Activated naive CD4-positive, alpha-beta T cell treated with anti-CD3 and anti-CD28 coated beads, Interleukin-2, amount 50 U/mL, for 72 hours (primary cell): ENCODE measurements around the gene HOXA7. TPM values are rescaled to one million over a fixed set of nuclear protein-coding genes. Genes with fewer than 3 reads are reported as not detected.

Experiments used
- ATAC-seq, 2 donors: fragments of 150-1000 bp; cut with Tn5 transposase; 2 replicates each; pipeline ENCODE4 v1.10.0; 2021; ENCODE audit warnings: mild to moderate bottlenecking in 2 of 2, moderate library complexity in 2 of 2
- DNase-seq, 2 donors: peaks; one replicate each; pipeline ENCODE4 v3.0.0; 2021 to 2022; ENCODE audit warnings: low spot score in 2 of 2
- H3K27ac Mint-ChIP-seq, 2 donors: one replicate each; pipeline ENCODE4 v1.8.0; 2022; ENCODE audit warnings: mild to moderate bottlenecking in 2 of 2, mixed read lengths in 2 of 2
- H3K36me3 Mint-ChIP-seq, 2 donors: one replicate each; pipeline ENCODE4 v1.8.0; 2022; ENCODE audit warnings: mixed read lengths in 2 of 2
- H3K9me3 Mint-ChIP-seq, 2 donors: one replicate each; pipeline ENCODE4 v1.8.0; 2022; ENCODE audit warnings: mixed read lengths in 2 of 2
- total RNA-seq, 2 donors: library from RNA; stranded (reverse); gene quantifications; one replicate each; pipeline ENCODE4 v1.2.3, GENCODE V29; 2022

The HOXA7 gene
- total RNA-seq, 2 donors from 2014 or later, result not detected

DNA sequence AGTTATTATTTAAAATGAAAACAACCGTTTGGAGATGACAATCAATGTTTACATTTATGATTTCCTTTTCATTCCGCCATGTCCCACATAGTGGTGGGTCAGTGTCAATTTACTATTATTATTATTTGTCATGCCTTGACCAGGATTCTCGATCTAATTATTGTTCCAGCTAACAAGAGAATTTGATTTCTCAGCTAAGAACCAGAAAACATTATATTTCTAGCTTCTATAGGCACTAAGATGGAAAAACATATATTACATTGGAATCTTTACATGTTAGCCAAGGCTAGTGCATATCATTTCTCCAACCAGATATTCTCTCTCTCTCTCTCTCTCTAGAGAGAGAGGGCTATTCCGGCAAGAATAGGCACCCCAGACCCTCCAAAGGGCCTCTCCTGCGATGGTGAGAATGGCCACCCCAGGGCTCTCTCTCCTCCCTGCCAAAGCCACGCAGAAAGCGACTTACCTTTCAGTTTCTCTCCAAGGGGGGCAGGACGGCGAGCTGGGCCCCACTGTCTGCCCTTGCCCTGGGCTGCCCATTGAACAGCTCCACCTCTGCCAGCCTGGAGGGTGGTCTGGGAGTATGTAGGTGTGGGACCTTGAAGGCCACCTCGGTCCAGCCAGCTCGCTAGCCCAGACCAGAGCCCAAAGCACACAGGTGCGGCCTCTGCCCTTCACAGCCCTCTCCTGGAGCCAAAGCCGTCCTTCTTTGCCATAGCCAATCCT is 6.5 kb downstream of the HOXA7 start:
- peaks cover 10 to 16% of the 10 kb centered on the region in 2 donors for H3K36me3 Mint-ChIP-seq
- peak in 1 of 2 donors; percentile 27 for ATAC-seq
- no peak overlapping the region for H3K27ac Mint-ChIP-seq
- no peak for DNase-seq
- H3K9me3 Mint-ChIP-seq, result no peaks in the 10 kb centered on the region

DNA sequence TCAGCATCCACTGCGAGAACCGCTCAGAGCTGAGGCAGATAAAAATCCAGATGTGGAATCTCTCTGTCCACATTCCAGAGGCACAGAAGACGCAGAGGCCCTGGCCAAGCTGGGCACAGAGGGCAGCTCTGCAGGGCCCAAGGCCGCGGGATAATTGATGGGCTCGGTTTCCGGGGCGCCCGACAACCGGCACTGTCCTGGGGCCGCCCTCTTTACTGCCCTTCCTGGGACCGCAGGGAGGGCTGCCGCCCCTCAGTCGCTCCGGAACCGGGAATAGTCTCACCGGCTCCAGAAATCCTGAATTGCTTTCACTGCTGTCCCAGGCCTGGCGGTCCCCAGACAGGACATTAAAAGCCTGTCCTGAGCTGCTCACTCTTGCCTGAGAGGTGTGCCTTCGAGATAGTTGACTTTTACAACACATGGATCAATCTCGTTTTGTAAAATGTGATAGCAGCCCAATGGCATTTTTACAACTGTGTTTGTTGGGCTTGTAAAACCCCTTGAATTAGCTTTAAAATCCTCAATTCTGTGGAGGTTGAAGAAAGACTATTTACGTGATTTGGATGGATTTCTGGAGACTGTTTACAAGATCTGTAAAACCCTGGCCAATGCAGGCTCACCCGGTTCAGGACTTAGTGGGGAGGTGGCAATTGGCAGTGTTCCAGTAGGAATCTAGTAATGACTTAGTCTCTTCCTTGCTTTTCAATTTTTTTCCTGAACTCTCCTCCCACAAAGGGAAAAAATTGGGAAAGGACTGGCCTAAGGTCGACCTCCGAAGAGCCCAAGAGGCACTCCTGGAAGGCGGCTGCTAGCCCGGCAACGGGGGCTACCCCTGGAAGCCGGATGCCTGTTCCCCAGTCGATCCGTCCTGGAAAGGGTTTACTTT is 7.5 kb downstream of the HOXA7 start:
- ATAC-seq (no peak), DNase-seq (no peak)
- Mint-ChIP-seq H3K36me3 (peaks cover 5 to 12% of the 10 kb centered on the region in 2 donors), H3K9me3 (no peaks in the 10 kb centered on the region), H3K27ac (no peak overlapping the region)

DNA sequence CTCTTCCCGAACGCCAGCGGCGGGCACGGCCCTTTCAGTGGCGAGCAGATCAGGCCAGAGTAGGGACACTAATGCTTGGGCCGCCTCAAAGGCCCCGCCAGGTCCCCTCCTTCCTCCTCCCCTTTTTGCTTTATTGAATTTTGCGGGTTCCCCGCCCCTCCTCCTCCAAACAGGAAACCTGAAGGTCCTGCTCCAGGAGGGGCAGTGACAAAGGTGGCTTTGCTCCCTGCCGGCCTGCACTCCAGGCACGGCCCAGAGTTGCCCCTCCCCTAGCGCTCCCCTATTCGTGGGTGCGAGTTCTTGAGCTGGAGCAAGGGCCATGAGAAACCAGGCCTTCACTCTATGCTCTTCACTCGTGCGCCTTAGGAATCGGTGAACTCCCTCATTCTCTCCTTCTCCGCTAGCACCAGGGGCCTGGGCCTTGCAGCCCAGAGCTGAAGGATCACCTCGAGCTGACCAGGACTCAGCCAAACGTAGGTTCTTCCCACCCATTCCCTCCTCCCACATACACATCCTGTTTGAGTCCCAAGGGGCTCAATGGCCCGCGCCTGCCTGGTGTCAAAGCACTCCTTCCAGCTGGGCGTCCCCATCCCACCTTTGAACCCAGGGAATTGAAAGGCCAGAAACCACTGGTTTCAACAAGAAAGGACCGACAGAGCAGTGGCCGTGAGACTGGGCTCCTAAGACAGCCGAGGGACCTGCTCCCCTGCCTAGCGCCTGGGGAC is 8.3 kb downstream of the HOXA7 start:
- DNase-seq (no peak), ATAC-seq (no peak)
- Mint-ChIP-seq H3K36me3 (peaks cover 5 to 12% of the 10 kb centered on the region in 2 donors), H3K9me3 (no peaks in the 10 kb centered on the region), H3K27ac (no peak overlapping the region)

DNA sequence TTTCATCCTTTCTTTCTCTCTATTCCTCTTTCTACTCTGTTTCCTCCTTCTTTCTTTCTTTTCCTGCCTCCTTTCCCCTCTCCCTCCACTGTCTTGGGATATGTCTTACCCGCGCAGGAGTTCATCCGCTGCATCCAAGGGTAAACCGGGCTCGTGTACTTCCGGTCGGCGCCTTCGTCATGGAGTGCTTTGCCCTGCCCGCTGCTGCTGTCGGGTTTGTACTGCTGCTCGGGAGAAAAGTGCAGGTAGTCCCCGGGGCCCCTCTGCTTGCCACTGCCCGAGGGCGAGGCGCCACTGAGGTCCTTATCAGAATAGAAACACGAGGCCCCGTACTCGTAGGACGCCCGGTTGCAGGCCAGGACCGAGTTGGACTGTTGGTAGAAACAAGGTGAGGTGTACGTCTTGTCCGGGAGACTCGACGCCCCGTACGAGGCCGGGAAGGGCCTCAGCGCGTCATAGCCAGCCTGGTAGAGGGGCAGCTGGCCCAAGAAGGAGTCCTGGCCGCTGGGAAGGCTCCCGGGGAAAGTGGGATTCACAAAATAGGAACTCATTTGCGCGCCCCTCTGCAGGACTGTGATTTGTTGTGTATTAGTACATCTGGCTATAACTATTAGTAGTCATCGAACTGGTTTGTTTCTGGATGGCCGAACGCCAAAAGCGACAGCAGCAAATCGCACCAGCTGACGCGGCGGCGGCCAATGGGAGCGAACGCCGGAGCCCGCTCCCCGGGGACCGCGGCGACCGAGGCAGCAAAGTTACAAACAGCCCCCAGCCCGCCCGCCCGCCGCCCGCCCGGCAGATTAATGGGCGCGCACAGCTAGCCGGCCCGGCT is 9.1 kb downstream of the HOXA7 start, which contains the start of gene HOXA6:
Gene HOXA6 (minus strand): TSS at position 576 of the 832 bp plus-strand sequence. CDS start 25 bp downstream, at position 551.
- DNase-seq, result no peak
- no peak for ATAC-seq
- Mint-ChIP-seq H3K27ac (no peak within 1 kb of the TSS), H3K9me3 (no peaks in the 10 kb centered on the region), H3K36me3 (peaks cover 5 to 12% of the 10 kb centered on the region in 2 donors)

GRCh38 chr7:27146491-27147198 is 9.8 kb downstream of the HOXA7 start:
- no peak for DNase-seq
- no peak for ATAC-seq

GRCh38 chr7:27145914-27146412 is 10.5 kb downstream of the HOXA7 start:
- no peak overlapping the region for H3K27ac Mint-ChIP-seq
- H3K9me3 Mint-ChIP-seq, result no peaks in the 10 kb centered on the region
- H3K36me3 Mint-ChIP-seq, result peaks cover 0 to 12% of the 10 kb centered on the region in 2 donors
- no peak for ATAC-seq
- no peak for DNase-seq

More at GRCh38 chr7:27146491-27147198, 9.8 kb downstream of the HOXA7 start:
- Mint-ChIP-seq H3K9me3 (no peaks in the 10 kb centered on the region), H3K36me3 (peaks cover 3 to 12% of the 10 kb centered on the region in 2 donors), H3K27ac (no peak overlapping the region)

DNA sequence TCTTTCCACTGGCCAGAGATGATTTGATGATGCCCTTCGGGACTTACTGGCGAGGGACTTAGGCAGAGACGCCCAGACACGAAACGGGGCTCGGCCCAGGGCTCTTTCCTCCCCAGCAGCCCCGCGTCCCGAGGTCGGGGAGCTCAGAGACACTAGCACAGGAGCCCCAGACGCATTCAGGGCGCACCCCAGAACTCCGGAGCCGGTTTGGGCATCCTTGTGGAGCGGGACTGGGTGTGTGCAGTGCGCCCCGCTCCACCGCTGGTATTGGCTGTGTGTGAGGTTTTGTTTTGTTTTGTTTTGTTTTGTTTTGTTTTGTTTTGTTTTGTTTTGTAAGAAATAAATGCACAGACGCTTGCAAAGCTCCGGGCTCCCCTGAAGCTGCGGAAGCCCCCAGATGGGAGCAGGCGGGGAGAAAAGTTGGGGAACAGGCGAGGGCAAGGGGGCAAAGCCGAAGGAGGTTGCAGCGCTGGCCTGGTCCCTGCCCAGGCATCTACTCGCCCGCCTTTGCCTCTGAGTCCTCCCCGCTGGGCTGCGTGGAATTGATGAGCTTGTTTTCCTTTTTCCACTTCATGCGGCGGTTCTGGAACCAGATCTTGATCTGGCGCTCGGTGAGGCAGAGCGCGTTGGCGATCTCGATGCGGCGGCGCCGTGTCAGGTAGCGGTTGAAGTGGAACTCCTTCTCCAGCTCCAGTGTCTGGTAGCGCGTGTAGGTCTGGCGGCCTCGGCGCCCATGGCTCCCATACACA is 11.1 kb downstream of the HOXA7 start:
- no peak for ATAC-seq
- Mint-ChIP-seq H3K9me3 (no peaks in the 10 kb centered on the region), H3K27ac (no peak overlapping the region), H3K36me3 (peaks cover 0 to 12% of the 10 kb centered on the region in 2 donors)
- no peak for DNase-seq

DNA sequence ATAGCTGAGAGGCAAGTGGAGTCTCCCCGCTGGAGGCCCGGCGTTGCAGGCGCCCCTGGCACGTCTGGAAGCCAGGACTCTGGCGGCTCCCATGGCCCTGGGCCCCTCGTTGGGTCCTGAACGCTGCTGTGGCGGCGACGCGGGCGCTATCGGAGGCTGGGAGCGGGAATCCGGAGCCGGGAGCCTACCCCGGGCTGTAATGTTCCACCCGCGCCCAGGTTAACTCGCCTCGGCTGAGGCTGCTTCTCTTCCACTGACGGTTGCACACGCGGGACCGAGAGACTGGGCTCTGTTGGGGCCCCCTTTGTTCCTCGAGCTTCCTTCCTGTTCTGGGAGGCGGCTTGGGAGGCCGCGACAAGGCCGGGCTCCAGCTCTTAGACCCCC is 11.7 kb downstream of the HOXA7 start:
- H3K36me3 Mint-ChIP-seq, result peaks cover 0 to 12% of the 10 kb centered on the region in 2 donors
- DNase-seq (no peak), ATAC-seq (no peak)
- no peaks in the 10 kb centered on the region for H3K9me3 Mint-ChIP-seq
- H3K27ac Mint-ChIP-seq, result no peak overlapping the region

DNA sequence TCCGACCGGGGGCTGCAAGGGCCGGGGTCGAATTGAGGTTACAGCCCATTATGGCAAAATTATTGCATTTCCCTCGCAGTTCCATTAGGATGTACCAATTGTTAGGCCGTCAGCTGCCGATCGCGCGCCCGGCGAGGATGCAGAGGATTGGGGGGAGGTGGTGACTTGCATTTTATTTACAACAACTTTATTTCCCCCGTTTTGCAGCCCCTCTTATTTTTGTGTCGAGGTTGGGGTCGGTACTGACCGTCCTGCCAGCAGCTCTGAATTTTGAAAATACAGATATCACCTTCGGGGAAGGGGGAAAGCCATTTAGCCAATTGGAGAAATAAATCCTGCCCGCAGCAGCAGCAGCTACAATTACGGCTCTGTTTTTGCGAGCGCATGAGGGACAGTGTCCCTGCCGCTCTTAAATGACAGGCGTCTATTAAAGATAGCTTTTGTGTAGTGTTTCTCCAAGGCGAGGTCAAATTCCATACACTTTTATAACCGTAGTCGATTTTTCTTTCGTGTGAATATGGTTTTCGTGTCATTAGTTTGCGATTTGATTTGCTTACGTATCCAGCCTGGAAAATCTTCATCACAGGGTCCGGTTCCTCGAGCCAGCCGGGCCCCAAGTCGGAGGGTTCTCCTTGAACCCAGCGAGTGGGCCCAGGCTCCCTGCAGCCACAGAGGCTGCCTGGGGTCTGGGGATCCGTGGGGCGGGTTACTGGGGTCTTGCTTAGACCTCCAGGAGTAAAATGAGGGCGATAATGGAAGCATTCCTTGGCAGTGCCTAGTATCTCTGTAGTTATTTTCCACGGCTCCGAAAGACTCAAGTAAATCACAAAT is 12.3 kb downstream of the HOXA7 start:
- no peak overlapping the region for H3K27ac Mint-ChIP-seq
- H3K36me3 Mint-ChIP-seq, result peaks cover 0 to 12% of the 10 kb centered on the region in 2 donors

DNA sequence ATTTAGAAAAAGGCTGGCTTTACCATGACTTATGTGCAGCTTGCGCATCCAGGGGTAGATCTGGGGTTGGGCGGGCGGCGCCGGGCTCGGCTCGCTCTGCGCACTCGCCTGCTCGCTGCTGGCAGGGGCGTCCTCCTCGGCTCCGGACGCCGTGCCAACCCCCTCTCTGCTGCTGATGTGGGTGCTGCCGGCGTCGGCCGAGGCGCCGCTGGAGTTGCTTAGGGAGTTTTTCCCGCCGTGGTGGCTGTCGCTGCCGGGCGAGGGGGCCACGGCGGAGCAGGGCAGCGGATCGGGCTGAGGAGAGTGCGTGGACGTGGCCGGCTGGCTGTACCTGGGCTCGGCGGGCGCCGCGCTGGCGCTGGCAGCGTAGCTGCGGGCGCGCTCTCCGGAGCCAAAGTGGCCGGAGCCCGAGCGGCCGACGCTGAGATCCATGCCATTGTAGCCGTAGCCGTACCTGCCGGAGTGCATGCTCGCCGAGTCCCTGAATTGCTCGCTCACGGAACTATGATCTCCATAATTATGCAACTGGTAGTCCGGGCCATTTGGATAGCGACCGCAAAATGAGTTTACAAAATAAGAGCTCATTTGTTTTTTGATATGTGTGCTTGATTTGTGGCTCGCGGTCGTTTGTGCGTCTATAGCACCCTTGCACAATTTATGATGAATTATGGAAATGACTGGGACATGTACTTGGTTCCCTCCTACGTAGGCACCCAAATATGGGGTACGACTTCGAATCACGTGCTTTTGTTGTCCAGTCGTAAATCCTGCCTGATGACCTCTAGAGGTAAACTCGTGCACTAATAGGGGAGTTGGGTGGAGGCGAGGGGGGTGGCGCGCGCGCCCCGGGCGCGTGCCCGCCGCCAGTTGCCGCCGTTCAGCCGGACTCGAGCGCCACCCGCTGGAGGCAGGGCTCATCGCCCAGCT is 13.2 kb downstream of the HOXA7 start, which contains the start of gene HOXA5:
Gene HOXA5 (minus strand): TSS at position 659 of the 927 bp plus-strand sequence. CDS start 74 bp downstream, at position 585.
- Mint-ChIP-seq H3K36me3 (peaks cover 0 to 9% of the 10 kb centered on the region in 2 donors), H3K27ac (no peak within 1 kb of the TSS), H3K9me3 (no peaks in the 10 kb centered on the region)
- ATAC-seq (peak; percentile 37 to 41), DNase-seq (no peak)

More for the DNA sequence above, 12.3 kb downstream of the HOXA7 start:
- DNase-seq (no peak), ATAC-seq (no peak)
- no peaks in the 10 kb centered on the region for H3K9me3 Mint-ChIP-seq

DNA sequence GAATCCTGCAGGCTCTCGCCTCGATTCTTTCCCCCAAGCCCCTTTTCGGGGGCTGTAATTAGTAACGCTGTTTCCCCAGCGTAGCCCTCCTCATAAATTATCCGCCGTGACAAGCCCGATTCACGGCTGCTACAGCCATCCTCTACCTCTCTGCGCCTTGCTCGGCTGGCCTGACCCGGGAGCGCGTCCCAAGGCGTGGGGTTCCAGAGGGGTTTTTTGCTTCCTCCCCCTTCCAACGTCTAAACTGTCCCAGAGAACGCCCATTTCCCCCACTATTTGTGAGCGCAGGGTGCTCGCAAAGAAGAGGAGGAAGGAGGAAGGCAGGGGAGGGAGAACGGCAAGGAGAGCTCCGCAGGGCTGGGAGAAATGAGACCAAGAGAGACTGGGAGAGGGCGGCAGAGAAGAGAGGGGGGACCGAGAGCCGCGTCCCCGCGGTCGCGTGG is 13.9 kb downstream of the HOXA7 start:
- no peak overlapping the region for H3K27ac Mint-ChIP-seq

GRCh38 chr7:27141923-27142579 is 14.4 kb downstream of the HOXA7 start:
- H3K27ac Mint-ChIP-seq, result no peak overlapping the region
- DNase-seq (no peak), ATAC-seq (no peak)
- no peaks in the 10 kb centered on the region for H3K9me3 Mint-ChIP-seq
- H3K36me3 Mint-ChIP-seq, result peaks cover 0 to 5% of the 10 kb centered on the region in 2 donors

More for the DNA sequence above, 13.9 kb downstream of the HOXA7 start:
- peaks cover 0 to 5% of the 10 kb centered on the region in 2 donors for H3K36me3 Mint-ChIP-seq
- DNase-seq (no peak), ATAC-seq (no peak)
- H3K9me3 Mint-ChIP-seq, result no peaks in the 10 kb centered on the region
